Ramos (cell line): Measurements from ENCODE around the gene NTPCR.

Experiments used
- in situ Hi-C: fragments of 300-500 bp; cut with MboI; formaldehyde crosslinking; loops from one replicate; pipeline ENCODE4 v1.14.3; 2022; ENCODE audit warnings: low sequenced_read_pairs; ENCODE audit not compliant: unreplicated experiment

The NTPCR gene

DNA sequence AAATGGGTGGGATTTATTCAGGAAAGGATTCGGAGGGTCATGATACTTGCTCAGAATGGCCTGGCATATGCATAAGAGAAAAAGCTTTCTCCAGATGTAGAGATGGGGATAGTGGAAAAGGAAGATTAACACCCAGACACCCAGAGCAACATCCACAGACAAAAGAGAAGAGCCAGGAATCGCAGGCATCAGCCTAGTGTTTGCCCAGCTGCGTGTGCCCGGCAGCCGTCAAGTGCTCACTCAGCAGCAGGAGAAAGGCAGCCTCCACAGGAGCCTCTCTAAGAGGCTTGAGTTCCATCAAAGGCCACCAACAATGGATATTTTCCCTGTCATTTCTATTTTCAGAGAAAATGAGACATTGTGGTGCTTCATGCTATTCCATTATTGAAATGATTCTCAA is 54.7 kb downstream of the NTPCR start:
- in situ Hi-C loops: no loop called here

- in situ Hi-C loops: no loop called here
Observed at GRCh38 chr1:233005703-233006102, 55.3 kb downstream of the NTPCR start.

GRCh38 chr1:233006108-233006507 is 55.7 kb downstream of the NTPCR start:
- in situ Hi-C loops: no loop called here

DNA sequence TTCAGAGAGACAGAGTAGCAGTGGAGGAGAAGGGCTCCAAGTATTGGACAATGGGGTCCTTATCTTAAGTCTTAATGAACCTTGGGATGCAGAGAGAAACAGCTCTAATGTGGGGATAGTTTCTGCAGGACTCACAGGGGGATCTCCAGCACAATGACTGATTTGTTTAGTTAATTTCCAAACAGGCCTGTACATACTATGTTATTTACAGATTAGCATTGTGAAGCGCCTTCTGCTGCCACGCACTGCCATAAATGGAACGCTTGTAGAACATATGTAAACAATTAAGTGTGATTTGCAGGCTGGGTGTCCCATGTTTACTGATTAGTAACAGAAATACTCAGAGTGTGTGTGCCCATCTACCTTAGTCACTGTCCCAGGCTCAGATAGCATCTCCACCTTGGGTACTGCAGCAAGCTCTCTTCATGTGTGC is 56.1 kb downstream of the NTPCR start:
- in situ Hi-C loops: no loop called here

DNA sequence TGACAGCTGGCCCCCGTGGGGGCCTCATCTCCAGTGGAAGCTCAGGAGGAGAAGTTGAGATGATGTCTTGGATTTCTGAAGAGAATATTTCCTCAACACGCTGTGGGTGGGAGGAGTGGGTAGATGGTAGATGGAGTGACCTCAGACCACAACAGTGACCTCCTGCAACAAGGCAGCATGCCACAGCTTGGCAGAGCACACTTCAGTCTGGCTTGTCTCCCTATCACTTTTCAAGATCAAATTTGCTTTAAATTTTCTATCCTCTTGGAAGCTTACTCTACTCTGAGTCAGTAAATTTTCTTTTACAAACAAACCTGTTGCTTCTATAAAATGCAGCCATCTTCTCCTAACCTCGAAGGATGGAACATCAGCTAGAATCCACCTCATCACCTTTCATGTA is 59.7 kb downstream of the NTPCR start:
- in situ Hi-C loops: no loop called here

GRCh38 chr1:233012021-233012420 is 61.6 kb downstream of the NTPCR start:
- in situ Hi-C loops: no loop called here

DNA sequence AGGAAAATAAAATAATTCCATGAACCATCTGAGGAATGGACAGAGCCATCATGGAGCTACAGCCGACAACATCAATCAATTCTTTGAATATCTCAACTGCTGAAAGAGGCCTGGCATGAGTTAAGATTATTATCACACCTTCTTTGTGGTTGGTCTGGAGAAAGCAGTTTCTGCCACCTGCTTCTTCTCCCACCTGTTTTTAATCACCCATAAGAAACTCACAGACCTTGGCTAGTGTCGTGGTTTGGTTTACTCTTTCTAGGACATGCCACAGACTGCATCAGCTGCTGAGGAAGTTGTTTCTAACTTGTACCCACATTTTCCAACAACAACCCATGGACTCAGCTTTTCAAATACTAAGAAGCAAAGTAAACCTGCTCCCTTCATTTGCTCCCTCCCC is 65.6 kb downstream of the NTPCR start:
- in situ Hi-C loops: no loop called here

DNA sequence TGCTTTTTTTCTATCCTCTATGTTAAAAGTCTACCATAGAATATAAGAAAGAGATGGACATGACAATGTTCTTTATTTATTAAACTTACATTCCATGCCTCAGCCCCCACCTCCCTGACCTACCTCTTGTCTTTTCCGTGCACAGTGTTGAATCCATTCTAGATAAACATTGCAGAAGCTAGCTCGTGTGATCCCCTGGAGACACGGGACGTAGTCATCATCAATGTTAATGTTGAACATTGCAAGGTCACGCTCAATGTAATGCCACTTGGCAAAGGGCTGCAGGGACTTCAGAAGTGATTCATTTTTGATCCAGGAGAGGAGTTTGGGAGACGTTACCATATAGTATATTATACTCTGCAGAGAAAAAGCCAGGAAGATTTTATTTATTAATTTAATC is 66.4 kb downstream of the NTPCR start:
- in situ Hi-C loops: no loop called here

DNA sequence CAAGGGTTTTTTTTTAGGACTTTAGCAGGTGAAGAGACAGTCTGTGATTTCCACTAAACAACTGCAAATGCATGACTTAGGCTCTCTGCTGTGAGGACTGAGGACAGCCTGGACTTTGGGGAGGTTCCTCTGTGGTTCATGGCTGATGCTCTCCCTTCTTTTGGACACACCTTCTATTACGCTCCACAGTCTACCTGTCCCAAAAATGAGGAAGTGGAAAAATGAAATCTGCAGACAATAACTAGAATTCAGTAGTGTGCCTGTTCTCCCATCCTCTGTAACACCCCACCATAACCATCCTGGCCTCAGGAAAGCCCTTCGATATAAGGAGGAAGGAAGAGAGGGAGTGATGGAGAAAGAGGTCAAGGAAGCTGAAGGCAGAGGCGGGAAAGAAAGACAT is 68.7 kb downstream of the NTPCR start:
- in situ Hi-C loops: no loop called here

GRCh38 chr1:233019778-233020325 is 69.4 kb downstream of the NTPCR start:
- in situ Hi-C loops: no loop called here

DNA sequence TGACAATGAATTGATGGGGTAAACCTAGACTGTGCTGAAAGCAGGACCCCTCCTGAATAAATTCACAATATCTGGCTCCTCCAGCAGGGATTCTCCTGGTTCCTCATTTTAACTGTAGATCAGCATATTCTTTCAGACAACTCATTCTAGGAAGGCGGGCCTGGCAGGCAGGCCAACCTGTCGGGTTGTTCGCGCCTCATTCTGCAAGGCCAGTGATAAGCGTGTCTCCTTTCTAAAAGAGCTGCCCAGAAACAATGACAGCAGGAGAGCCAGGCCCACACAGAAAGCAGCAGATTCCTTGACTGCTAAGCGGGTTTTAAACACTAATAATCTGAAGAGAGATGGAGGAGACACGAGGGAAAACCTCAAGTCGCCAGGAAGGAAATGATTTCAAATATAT is 70.0 kb downstream of the NTPCR start:
- in situ Hi-C loops: no loop called here

- in situ Hi-C loops: no loop called here
Observed at GRCh38 chr1:233022246-233022645, 71.8 kb downstream of the NTPCR start.

DNA sequence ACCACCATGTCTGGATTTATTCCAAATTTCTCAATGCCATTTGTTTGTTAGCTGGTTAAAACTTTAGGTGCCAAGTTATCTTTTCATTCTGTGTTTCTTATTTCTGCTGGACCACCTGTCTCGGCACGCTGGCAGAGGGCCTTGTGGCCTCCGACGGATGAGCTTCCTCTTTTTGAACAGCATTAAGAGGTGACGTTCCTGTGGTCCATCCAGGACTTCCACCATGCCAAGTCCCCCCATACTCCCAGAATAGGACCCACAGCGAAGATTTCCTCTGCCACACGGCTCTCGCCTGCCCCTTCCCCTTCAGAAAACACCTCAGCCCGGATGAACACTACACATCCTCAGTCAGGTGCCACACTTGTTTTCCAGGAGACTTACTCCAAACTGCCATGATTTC is 73.8 kb downstream of the NTPCR start:
- in situ Hi-C loops: no loop called here

- in situ Hi-C loops: no loop called here
Observed at GRCh38 chr1:233025157-233025556, 74.7 kb downstream of the NTPCR start.

- in situ Hi-C loops: no loop called here
Observed at GRCh38 chr1:233025567-233025966, 75.2 kb downstream of the NTPCR start.

DNA sequence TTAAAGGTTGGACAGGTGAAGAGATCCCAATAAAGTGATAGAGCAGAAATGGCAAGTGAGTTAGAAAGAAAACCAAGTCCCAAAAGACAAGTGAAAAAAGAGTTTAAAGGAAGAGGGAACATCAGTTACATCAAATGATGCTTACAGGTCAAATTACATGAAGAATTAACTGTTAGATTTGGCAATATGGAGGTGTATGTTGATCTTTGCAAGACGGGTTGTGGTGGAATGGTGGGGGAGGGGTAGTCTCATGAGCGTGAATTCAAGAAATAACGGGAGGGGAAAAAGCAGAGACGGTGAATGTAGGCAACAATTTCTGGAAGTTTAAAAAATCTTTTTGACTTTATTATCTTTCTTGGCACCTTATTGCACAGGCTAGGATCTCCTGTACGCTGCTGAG is 76.6 kb downstream of the NTPCR start:
- in situ Hi-C loops: no loop called here

- in situ Hi-C loops: no loop called here
Observed at GRCh38 chr1:233031521-233031920, 81.1 kb downstream of the NTPCR start.

GRCh38 chr1:233032916-233033315 is 82.5 kb downstream of the NTPCR start:
- in situ Hi-C loops: no loop called here

DNA sequence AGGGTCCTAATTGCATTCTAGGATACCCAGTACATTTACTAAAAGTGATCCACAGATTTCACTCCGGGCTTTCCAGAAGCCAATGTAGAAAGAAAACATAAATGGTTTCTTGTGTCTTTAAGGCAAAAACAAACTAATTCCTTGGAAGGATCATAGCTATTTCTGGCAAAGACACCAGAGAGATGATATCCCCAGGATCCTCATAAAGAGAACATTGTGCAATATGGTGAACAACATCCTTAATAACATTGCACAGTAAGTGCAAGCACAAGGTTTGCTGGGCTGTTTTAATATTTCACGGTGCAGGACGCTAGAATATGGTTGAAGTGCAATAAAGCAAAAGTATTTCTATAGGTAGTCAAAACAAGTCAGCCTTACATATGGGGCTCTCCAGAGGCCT is 83.0 kb downstream of the NTPCR start:
- in situ Hi-C loops: no loop called here
